HPDE6-E6E7 (cell line): Measurements from ENCODE around the gene GDNF.
"Not testable (repeated sequence)": the region's sequence is repeated elsewhere in the genome, so short reads cannot be mapped to it uniquely, and the experiment has no call there.

ENCODE experiments used
- DNase-seq: peaks from one replicate; pipeline ENCODE4 v3.0.0; 2011; ENCODE audit warnings: missing footprints; ENCODE audit errors: extremely low spot score

The GDNF gene

GRCh38 chr5:37839407-37840052 is at the start of gene GDNF:
Gene GDNF, minus strand, starts transcription at chr5:37840041. Its CDS starts 5,245 bp downstream, at chr5:37834796.
- peak; percentile 55 for DNase-seq

GRCh38 chr5:37888476-37888875 is 48.6 kb upstream of the GDNF start:
- DNase-seq = peak; percentile 64

GRCh38 chr5:37886242-37886905 is 46.5 kb upstream of the GDNF start:
- DNase-seq = no peak

GRCh38 chr5:37882636-37883035 is 42.8 kb upstream of the GDNF start:
- no peak for DNase-seq

- no peak for DNase-seq
Measured at GRCh38 chr5:37881359-37881758, 41.5 kb upstream of the GDNF start.

GRCh38 chr5:37876943-37877342 is 37.1 kb upstream of the GDNF start:
- DNase-seq = no peak

GRCh38 chr5:37876245-37876644 is 36.4 kb upstream of the GDNF start:
- no peak for DNase-seq

GRCh38 chr5:37875051-37875787 is 35.4 kb upstream of the GDNF start:
- peak; percentile 19 for DNase-seq

- no peak for DNase-seq
Measured at GRCh38 chr5:37873988-37874387, 34.1 kb upstream of the GDNF start.

GRCh38 chr5:37871023-37871815 is 31.4 kb upstream of the GDNF start:
- DNase-seq = peak; percentile 17

- no peak for DNase-seq
Measured at GRCh38 chr5:37869216-37869615, 29.4 kb upstream of the GDNF start.

GRCh38 chr5:37867654-37868053 is 27.8 kb upstream of the GDNF start:
- DNase-seq = no peak

- not testable (repeated sequence) for DNase-seq
Measured at GRCh38 chr5:37862907-37863306, 23.1 kb upstream of the GDNF start.

- DNase-seq = no peak
Measured at GRCh38 chr5:37860206-37860605, 20.4 kb upstream of the GDNF start.

- DNase-seq = no peak
Measured at GRCh38 chr5:37859805-37860204, 20.0 kb upstream of the GDNF start.

- DNase-seq = no peak
Measured at GRCh38 chr5:37858250-37858649, 18.4 kb upstream of the GDNF start.

GRCh38 chr5:37857696-37858095 is 17.9 kb upstream of the GDNF start:
- DNase-seq = no peak

- DNase-seq = no peak
Measured at GRCh38 chr5:37855438-37855837, 15.6 kb upstream of the GDNF start.

GRCh38 chr5:37851305-37851704 is 11.5 kb upstream of the GDNF start:
- DNase-seq = no peak

- no peak for DNase-seq
Measured at GRCh38 chr5:37850226-37850865, 10.5 kb upstream of the GDNF start.

- no peak for DNase-seq
Measured at GRCh38 chr5:37849641-37850040, 9.8 kb upstream of the GDNF start.
